ENCODE measurements around the gene TMEM270.

The TMEM270 gene

GRCh38 chr7:73909051-73909941, 48.3 kb downstream of the TMEM270 start:
- TF ChIP-seq CTCF (IDR thresholded peaks at IDR 0.05; ENCODE audit: low read depth, low read length) (no peak), MAX (IDR thresholded peaks at IDR 0.05; ENCODE audit: low read depth, low read length) (peak; percentile 90), MYC (IDR thresholded peaks at IDR 0.05; ENCODE audit: low read depth, low read length) (peak; percentile 69), POLR2A (IDR thresholded peaks at IDR 0.05; ENCODE audit: extremely low read depth, insufficient read length) (peak; percentile 34)
- DNase-seq (ENCODE audit: low read depth), result peak; percentile 90
- H3K4me3 ChIP-seq (ENCODE audit: low read depth, low read length), result no peak overlapping the region

GRCh38 chr7:73909996-73910395, 49.0 kb downstream of the TMEM270 start:
- no peak for TF ChIP-seq MYC (IDR thresholded peaks at IDR 0.05; ENCODE audit: low read depth, low read length)
- TF ChIP-seq POLR2A (IDR thresholded peaks at IDR 0.05; ENCODE audit: extremely low read depth, insufficient read length), result no peak
- TF ChIP-seq MAX (IDR thresholded peaks at IDR 0.05; ENCODE audit: low read depth, low read length), result no peak
- TF ChIP-seq CTCF (IDR thresholded peaks at IDR 0.05; ENCODE audit: low read depth, low read length), result no peak
- no peak for DNase-seq (ENCODE audit: low read depth)
- H3K4me3 ChIP-seq (ENCODE audit: low read depth, low read length), result no peak overlapping the region

GRCh38 chr7:73912223-73912622, 51.3 kb downstream of the TMEM270 start:
- DNase-seq (ENCODE audit: low read depth), result no peak
- no peak for TF ChIP-seq POLR2A (IDR thresholded peaks at IDR 0.05; ENCODE audit: extremely low read depth, insufficient read length)
- no peak for TF ChIP-seq CTCF (IDR thresholded peaks at IDR 0.05; ENCODE audit: low read depth, low read length)
- no peak for TF ChIP-seq MAX (IDR thresholded peaks at IDR 0.05; ENCODE audit: low read depth, low read length)
- TF ChIP-seq MYC (IDR thresholded peaks at IDR 0.05; ENCODE audit: low read depth, low read length), result no peak
- no peak overlapping the region for H3K4me3 ChIP-seq (ENCODE audit: low read depth, low read length)
